NCI-H82 treated with DMSO at 0.1 percent for 48 hours (cell line): ENCODE results near the gene LBH.
"Not testable (repeated sequence)": the region's sequence is repeated elsewhere in the genome, so short reads cannot be mapped to it uniquely, and the experiment has no call there.

ENCODE experiments used
- DNase-seq: peaks from one replicate; lab custom pipeline; 2025; ENCODE audit not compliant: unreplicated experiment; lab: John Stamatoyannopoulos, UW

LBH gene

DNA sequence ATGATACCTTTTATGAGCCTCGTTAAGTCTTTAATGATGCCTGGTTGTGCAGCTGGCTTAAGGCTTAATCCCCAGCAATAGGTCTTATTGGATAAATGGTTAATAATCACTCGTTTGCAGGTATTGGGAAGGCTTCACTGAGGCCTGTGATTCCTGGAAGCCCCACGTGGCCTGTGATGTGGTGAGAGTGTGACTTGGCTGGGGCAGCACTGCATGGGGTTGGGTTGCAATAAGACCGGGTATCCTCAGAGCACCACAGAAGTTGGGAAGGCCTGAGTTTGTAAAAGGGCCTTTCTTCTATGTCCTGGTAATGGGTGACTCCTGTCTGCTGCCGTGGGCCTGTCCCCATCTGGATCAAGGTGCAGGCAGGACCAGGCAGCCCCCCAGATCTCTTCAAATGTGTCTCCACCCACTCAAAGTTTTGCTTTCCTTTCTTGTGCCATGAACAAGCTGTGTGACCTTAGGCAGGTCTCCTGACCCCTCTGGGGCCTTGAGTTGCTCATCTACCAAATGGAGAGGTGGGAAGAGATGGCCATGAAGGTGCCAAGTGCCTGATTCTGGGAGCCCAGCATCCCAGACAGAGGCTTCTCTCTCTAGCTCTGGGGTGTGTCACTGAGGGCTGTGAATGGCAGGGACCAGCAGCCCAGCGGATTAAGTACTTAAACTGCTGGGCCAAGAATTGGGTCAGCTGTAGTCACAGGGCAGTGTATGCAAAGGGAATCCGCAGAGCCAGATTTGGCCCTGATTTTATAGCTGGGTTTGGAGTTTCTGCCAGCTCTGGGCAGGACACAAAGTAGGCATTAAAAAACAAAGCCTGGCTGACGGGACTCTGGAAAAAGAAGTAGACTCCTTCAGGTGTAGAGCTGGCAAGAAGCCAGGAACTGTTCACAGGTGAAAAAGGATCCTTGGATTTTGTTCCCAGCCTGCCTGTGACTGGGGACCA lies 24.4 kb downstream of the LBH start:
- DNase-seq: peak; percentile 96

DNA sequence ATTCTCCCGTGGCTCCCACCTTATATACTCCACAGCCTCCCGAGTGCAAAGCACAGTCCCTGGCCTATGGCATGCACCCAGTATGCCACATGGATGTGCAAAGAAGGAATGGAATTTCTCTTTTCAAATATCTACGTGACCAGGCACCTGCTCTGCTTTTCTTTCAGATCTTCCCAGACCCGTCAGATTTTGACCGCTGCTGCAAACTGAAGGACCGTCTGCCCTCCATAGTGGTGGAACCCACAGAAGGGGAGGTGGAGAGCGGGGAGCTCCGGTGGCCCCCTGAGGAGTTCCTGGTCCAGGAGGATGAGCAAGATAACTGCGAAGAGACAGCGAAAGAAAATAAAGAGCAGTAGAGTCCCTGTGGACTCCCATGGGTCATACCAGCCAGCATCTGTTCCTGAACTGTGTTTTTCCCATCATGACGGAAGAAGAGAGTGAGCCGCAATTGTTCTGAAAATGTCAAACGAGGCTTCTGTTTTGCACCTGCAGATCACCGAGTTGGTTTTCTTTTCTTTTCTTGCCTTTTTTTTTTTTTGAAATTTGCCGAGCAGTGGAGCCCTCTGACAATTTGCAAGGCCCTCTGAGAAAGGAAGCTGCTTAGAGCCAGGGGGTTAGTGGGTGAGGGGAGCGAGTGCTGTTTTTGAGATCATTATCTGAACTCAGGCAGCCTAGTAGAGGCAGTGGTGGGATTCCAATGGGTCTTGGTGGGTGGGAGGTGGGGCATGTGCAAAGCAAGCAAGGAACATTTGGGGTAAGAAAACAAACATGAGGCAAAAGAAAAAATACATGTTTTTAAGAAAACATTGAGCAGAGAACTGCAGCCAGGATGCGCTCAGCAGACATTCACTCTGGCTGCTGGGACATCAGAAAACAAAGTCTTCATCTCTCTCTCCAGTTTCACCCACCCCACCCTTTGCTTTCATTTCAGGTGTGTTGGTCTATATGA lies 26.2 kb downstream of the LBH start:
- no peak for DNase-seq

DNA sequence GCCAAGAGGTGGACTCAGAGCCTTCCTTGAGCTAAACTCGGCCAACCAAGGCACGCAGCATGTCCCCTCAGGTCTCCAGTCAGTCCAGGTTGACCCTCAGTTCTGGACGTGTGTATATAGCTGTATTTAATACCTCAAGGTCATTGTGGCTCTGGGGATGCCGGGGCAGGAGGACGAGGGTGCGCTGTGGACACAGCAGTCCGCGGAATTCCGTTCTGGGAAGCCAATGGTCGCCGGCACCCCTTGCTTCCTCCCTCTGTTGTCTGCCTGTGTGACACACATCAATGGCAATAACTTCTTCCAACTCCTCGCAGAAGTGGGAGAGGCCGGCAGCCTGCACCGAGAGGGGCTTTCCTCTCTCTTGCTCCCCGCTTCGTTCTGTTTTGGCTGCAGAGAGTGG lies 27.7 kb downstream of the LBH start:
- no peak for DNase-seq

DNA sequence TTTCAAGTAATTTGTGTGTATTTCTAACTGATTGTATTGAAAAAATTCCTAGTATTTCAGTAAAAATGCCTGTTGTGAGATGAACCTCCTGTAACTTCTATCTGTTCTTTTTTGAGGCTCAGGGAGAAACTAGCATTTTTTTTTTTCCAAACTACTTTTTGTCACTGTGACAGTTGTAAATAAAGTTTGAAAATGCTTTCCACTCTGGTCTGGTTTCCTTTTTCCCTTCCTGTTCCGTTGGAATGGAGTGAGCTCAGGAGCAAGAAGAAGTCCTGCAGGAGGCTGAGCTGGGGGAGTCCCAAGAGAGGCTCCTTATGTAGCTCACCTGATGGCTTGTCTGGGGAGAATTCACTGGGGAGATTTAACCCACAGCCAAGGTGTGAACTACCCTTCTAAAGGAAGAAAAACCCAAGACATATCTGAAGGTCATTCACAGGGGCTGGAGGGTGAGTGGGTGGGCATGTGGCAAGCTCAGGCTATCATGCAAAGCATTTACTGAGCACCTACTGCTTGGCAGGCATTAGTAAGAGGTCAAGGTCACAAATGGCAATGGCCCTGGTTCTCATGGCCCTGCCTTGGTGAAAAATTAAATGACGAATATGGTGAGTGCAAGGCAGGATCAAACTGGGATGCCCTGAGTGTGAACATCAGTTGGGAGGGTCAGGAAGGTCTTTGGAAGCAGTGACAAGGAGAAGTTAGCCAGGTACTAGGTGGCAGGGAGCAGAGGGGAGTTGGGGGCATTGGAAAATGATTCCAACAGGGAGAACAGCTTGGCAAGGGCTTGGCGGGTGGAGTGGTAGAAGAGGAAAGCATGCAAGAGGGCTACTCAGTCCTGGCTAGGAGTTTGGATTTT lies 28.7 kb downstream of the LBH start:
- no peak for DNase-seq

DNA sequence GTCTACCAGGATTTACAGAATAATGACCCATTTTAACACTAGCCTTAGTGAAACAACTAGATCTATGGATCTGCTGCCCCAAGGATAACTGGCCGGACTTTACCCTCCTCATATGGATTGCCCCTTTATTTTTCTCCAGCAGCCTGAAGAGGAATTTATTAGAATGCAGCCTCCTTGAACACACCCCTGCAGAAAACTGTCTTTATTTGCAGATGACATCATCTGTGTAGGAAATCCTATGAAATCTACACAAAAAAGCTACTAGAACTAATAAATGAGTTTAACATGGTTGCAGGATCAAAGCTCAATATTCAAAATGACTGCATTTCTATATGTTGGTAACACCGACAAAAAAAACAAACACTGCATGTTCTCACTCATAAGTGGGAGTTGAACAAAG lies 29.6 kb downstream of the LBH start:
- DNase-seq: no peak

DNA sequence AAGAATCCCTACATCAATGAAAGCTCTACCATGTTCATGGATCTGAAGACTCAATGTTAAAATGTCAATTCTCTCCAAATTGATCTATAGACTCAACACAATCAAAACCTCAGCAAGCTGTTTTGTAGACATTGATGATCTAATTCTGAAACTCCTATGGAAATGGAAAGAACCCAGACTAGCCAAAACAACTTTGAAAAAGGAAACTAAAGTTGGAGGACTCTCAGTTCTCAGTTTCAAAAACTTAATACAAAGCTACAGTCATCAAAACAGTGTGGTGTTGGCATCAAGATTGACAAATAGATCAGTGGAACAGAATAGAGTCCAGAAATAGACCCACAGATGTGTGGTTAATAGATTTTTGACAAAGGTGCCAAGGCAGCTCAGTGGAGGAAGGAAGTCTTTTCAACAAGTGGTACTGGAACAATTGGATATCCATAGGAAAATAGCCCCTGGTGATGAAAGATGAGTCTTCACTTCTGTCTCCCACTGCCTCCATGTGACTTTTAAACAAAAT lies 30.4 kb downstream of the LBH start:
- no peak for DNase-seq

DNA sequence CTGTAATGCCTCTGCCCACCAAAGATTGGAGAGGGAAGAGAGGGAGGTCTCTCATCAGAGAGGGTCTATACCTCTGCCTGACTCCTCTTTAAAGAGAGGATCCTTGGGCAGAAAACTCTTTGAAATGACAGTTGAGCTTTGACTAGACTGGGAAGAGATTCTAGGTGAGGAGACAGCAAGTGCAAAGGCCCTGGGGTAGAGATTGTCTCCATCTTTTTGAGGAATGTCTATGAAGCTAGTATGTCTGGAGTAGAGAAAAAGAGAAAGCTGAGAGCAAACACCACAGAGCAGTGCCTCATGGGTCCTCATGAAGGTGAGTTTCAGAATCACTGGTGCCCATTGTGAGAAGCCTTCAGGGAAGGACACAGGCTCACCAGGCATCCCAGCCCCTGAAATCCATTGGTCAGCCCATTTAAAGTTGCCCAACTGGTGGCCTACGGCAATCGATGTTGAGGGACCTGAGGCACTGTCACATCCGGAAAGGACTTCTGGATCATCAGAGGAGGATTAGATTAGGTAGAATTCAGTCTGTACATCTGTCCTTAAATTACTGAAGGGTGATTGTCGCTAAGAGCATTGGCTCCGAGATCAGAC lies 31.5 kb downstream of the LBH start:
- DNase-seq: no peak

DNA sequence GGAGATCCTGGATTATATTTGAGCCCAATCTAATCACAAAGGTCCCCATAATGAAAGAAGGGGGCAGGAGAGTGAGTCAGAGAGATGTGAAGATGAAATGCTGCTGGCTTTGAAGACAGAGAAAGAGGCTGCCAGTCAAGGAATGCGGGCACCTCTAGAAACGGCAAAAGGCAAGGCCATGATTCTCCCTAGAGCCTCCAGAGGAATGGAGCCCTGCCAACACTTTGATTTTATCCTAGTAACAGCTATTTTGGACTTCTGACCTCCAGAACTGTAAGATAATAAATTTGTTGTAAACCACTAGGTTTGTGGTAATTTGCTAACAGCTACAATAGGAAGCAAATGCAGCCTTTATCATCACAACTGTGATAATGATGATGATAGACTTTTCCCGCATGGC lies 32.9 kb downstream of the LBH start:
- no peak for DNase-seq

DNA sequence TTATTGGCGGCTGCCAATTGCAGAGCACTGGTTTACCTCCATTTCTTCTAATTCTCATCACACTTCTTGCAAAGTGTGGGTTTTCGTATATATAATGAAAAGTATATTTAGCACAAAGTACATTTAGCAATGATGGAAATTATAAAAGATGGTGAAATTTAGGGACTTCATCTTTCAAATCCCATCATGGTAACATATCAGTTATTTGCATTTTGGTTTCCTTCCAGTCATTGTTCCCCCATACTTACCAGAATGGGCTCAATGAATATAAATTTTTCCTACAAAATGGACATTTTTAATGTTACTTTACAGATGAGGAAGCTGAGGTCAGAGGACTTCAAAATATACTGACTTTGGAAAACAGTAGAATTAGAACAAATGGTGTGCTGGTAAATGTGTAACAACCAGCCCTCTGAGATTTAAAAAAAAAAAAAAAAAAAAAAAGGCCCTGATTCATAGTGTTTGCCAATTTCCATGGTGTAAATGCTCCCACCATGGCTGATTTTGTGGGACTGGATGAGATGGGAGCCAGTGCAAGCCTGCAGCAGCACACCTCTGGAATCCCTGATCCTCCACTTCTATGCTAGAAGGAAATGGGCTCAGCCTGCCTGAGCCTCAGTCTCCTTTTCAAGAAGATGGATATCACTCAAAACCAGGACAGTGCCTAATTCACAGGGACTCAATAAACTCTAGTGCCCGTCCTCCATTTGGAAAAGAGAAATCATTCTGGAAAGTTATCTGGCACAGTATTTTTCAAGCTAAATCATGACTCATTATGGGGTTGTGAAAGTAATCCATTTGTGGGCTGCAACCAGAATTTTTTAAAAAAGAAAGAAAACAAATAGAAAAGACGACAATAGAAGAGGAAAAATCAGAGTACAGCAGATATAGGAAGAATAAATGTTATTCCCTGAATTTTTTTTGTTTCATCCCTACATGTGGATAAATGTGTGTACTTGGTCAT lies 34.0 kb downstream of the LBH start:
- DNase-seq: no peak

DNA sequence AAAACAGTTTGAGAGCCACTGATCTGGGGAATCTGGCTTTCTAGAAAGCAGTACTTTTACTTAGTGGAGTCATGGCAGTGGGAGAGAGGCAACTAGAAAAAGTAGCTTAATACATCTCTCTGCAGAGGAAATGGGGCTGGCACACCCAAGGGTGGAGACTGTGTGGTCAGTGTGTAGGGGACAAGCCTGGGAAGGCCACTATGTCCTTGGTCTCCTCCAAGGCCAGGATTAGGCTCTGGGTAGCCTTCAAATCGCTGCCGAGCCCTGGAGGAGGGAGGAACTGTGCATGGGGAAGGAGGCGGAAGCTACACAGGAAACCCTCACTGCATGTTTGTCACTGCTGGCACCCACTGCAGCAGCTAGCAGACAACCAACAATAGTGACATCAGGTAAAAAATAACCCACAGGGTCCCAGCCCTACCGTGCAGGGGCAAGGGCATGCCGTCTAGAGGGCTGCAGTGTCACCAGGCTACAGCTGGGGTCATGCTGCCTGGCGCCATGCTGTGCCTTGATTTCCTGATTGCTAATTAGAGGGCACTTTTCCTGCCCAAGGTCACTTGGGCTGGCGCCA lies 34.8 kb downstream of the LBH start:
- DNase-seq: no peak

DNA sequence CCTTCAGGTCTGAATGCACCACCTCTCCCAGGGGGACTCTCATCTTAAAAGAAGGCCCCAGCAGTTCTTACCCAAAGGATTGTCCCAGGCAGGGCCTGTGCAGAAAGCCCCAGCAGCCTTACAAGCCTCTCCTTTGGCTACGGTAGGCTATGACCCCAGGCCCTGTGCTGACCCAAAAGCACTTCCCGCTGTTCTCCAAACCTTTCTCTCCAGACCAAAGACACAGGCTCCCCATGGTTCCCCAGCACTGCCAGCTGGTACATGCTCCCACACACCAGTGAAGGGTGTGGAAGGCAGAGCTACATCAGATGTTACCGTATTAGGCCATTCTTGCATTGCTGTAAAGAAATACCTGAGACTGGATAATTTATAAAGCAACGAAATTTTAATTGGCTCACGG lies 35.4 kb downstream of the LBH start:
- DNase-seq: no peak

DNA sequence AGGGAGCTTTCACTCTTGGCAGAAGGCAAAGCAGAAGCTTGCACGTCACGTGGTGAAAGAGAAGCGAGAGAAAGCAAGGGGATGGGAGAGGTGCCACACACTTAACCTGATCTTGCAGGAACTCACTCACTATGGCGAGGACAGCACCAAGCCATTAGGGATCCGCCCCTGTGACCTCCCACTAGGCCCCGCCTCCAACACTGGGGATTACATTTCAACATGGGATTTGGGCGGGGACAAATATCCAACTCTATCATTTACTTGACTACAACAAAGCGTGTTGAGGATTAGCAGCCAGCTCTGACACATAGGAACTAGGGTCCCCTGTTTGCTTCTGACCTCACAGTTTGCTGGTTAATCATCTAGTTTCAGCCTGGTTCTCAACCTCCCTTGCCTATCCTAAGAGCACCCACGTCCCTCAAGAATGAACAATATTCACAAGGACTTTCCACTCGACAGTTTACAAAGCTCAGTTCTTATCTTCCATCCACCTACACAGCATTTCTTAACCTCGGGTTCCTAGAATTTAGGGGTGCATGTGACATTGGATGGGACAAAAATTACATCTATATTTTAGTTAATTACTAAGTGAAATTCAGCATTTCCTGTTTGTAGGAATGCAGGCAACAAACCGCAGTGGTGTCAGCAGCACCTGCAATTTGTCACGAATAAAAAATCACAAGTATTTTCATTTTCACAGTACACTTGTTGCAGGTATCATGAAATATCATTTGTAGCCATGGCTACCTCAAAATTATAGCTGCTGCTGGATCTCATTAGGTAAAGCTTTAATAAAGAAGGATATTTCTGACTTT lies 36.0 kb downstream of the LBH start:
- no peak for DNase-seq

DNA sequence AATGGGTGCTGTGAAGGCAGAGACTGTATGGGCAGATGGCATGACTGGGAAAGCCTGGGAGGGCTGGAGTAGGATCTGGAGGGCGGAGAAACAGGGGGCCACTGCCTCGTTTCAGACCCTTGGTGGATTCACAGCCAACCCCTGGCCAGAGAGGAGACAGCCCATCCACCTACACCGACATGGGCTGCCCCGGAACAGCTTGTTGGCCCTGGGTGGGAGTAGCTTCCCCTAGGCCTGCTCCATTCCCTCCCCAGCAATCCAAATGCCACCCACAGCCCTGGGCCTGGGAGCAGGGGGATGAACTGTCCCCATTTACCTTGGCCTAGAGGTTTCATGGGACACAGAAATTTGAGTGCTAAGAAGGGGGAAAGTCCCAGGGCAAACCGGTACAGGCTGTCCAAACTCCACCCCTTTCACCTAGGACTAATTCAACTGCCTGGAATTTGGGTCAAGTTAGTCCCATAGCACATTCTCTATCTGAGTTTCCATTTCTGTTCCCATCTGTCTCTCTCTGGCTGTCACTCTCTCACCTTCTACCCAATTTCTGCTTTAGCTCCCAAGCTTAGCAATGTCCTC lies 37.0 kb downstream of the LBH start:
- DNase-seq: no peak

DNA sequence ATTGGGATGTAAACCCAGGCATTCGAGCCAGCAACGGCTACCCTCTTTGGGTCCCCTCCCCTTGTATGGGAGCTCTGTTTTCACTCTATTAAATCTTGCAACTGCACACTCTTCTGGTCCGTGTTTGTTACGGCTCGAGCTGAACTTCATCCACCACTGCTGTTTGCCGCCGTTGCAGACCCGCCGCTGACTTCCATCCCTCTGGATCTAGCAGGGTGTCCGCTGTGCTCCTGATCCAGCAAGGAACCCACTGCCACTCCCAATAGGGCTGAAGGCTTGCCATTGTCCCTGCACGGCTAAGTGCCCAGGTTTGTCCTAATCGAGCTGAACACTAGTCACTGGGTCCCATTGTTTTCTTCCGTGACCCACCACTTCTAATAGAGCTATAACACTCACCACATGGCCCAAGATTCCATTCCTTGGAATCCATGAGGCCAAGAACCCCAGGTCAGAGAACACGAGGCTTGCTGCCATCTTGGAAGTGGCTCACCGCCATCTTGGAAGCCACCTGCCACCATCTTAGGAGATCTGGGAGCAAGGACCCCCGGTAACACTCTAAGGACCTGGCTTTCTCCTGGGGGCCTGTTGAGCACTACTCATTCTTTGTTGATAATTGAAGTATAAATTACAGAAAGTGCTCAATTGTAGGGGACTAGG lies 37.9 kb downstream of the LBH start:
- not testable (repeated sequence) for DNase-seq

DNA sequence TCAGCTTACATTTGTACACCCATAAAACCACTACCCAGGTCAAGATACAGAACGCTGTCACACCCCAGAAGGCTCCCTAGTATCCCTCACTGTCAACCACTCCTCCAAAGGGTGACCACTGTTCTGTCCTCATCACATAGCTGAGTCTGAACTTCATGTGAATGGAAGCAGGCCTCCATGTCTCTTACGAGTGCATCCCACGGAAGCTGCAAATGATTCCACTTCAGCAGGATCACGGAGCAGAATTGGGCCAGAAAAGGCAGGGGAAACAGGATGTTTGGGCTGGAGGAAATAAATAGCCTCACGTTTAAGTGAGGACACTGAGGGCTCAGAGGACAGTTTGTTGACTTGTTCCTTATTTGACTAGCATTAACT lies 38.4 kb downstream of the LBH start:
- no peak for DNase-seq

DNA sequence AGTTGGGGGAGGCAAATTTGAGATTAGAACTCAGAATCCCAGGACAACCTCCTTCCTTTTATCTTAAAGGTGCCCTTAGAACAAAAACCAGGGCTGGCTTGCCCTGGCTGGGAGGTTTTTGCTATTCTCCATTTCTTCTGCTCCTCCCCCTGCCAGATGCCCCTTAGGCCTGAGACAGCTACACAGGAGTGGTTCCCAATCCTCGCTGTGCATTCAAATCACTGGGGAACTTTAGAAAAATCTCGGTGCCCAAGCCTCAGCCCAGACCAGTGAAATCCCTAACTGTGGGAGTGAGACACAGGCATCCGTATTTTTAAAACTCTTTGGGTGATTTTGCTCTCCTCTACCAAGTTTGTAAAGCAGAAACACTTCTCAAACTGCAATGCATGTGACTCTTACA lies 38.8 kb downstream of the LBH start:
- DNase-seq: no peak

DNA sequence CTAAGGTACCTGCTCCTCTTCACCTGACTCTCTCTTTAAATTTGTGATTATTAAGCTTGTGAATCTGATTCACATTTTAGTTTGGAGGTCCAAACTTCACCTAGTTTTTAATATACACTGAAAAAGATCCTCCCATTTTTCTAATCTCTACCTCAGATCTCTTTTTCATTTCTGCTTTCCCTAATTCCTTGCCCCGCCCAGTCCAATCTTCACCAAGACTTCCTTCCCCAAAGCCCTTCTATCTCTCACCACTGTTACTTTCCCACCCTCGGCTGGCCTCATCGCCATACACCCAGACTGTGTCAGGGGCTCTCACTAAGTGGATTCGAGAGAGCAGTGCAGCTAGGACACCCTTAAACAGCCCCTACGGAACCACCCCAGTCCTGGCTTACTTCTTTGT lies 40.0 kb downstream of the LBH start:
- no peak for DNase-seq
